Upper lobe of left lung (tissue), 4 donors: ENCODE data around the gene NEB.

Experiments
- CTCF ChIP-seq, 6 experiments: fragments of 450-650 bp in 4 of 6; fragments of 200-600 bp in 2 of 6; sonication (generic) in 2 of 6; IDR thresholded peaks; one replicate each; pipeline ENCODE4 v1.5.1; 2016 to 2019; ENCODE audit warnings: antibody characterized with exemption in 6 of 6
- EP300 ChIP-seq, 4 donors: sonication (generic); formaldehyde crosslinking; IDR thresholded peaks; one replicate each; pipeline ENCODE4 v1.5.1; 2017; ENCODE audit warnings: antibody characterized with exemption in 4 of 4, control low read depth in 2 of 4
- POLR2A ChIP-seq, 4 donors: fragments of 450-650 bp; IDR thresholded peaks; one replicate each; pipeline ENCODE4 v1.5.1; 2016 to 2017; ENCODE audit warnings: antibody characterized with exemption in 4 of 4, mild to moderate bottlenecking in 2 of 4
- POLR2AphosphoS5 ChIP-seq, 2 donors: sonication (generic); formaldehyde crosslinking; IDR thresholded peaks; one replicate each; pipeline ENCODE4 v1.5.1; 2017; ENCODE audit warnings: antibody characterized with exemption in 2 of 2

DNA sequence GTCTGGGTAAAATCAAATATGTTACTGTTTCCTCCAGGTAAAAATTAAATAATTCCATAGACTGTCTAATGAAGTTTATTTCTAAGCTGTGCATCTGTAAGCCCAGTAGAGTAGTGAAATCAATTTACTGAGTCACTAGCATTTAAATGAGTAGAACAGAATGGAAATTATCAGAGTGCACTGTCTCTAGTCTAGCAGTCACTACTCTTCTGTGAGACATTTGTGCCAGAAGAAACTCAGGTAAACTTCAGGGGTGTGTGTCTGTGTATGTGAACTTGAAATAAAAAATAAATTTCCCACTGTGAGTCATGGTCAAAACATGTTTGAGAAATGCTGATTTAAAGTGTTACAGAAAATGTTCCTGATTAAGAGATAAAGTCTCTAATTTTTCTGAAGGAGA, 178.2 kb downstream of the NEB start:
- TF ChIP-seq CTCF (IDR thresholded peaks at IDR 0.05) = no peak
- TF ChIP-seq POLR2A (IDR thresholded peaks at IDR 0.05) = no peak
- TF ChIP-seq POLR2AphosphoS5 (IDR thresholded peaks at IDR 0.05) = no peak
- no peak for TF ChIP-seq EP300 (IDR thresholded peaks at IDR 0.05)
